A673 (cell line): ENCODE results near the gene CDT1. TPM values are rescaled to one million over a fixed set of nuclear protein-coding genes. Genes with fewer than 3 reads are reported as not detected.

ENCODE experiments used
- Bru-seq: library from RNA; stranded (reverse); fragments of 400-500 nt; gene quantifications from one replicate; lab custom pipeline; 2021; lab: Mats Ljungman, UMichigan
- BruChase-seq, 2 experiments: library from RNA; stranded (reverse); fragments of 400-500 nt; gene quantifications; one replicate each; lab custom pipeline; 2021; lab: Mats Ljungman, UMichigan
- BruUV-seq: library from RNA; stranded (reverse); fragments of 400-500 nt; replicated peaks from 2 replicates; lab custom pipeline; 2021; lab: Mats Ljungman, UMichigan
- CTCF ChIA-PET: fragments of 300-600 bp; sonication (Branson Sonifier 250); formaldehyde crosslinking; loops from one replicate; lab custom pipeline; 2022; ENCODE audit warnings: antibody characterized with exemption; lab: Charles Lee
- POLR2A ChIA-PET: fragments of 300-600 bp; sonication (Branson Sonifier 250); formaldehyde crosslinking; loops from one replicate; lab custom pipeline; 2022; ENCODE audit warnings: antibody characterized with exemption; ENCODE audit not compliant: low non-redundant PET; lab: Charles Lee
- DNase-seq: peaks from one replicate; pipeline ENCODE4 v3.0.0-alpha.2; 2015; ENCODE audit warnings: low spot score
- H3K27ac ChIP-seq: fragments of 200-600 bp; sonication (generic); 2 replicates; pipeline ENCODE4 v1.5.1; 2016; ENCODE audit warnings: mixed run types, low read depth, mild to moderate bottlenecking, mixed read lengths, antibody characterized with exemption, low read length; ENCODE audit not compliant: poor library complexity, severe bottlenecking
- H3K27me3 ChIP-seq: fragments of 200-600 bp; sonication (generic); replicated peaks from 2 replicates; pipeline ENCODE4 v1.6.1; 2017; ENCODE audit warnings: mixed run types, low read depth, mild to moderate bottlenecking, mixed read lengths, antibody characterized with exemption, low read length; ENCODE audit not compliant: insufficient read depth, poor library complexity
- H3K36me3 ChIP-seq: fragments of 200-600 bp; sonication (generic); 2 replicates; pipeline ENCODE4 v1.6.1; 2016; ENCODE audit warnings: mixed run types, mild to moderate bottlenecking, mixed read lengths, antibody characterized with exemption, low read length; ENCODE audit not compliant: insufficient read depth, poor library complexity, severe bottlenecking
- H3K4me1 ChIP-seq: fragments of 200-600 bp; sonication (generic); 2 replicates; pipeline ENCODE4 v1.6.1; 2017; ENCODE audit warnings: mixed run types, mild to moderate bottlenecking, mixed read lengths, antibody characterized with exemption, low read length; ENCODE audit not compliant: insufficient read depth, poor library complexity, severe bottlenecking
- H3K4me3 ChIP-seq: fragments of 200-600 bp; sonication (generic); 2 replicates; pipeline ENCODE4 v1.5.1; 2016; ENCODE audit warnings: low read depth, mixed run types, mild to moderate bottlenecking, mixed read lengths, low read length; ENCODE audit not compliant: poor library complexity, severe bottlenecking
- H3K9me3 ChIP-seq: fragments of 200-600 bp; sonication (generic); 2 replicates; pipeline ENCODE4 v1.6.1; 2016; ENCODE audit warnings: mixed run types, low read depth, mild to moderate bottlenecking, mixed read lengths, antibody characterized with exemption, low read length; ENCODE audit not compliant: poor library complexity, severe bottlenecking
- EZH2 ChIP-seq: fragments of 200-600 bp; sonication (generic); IDR thresholded peaks from 2 replicates; pipeline ENCODE4 v1.6.1; 2017; ENCODE audit warnings: borderline replicate concordance, low read depth, mild to moderate bottlenecking, mixed read lengths, antibody characterized with exemption, low read length; ENCODE audit not compliant: poor library complexity, severe bottlenecking
- intact Hi-C: fragments of 100-400 bp; cut with micrococcal nuclease; formaldehyde crosslinking; loops from one replicate; pipeline ENCODE4 v1.10.0; 2022; ENCODE audit not compliant: unreplicated experiment
- long read RNA-seq: library from polyadenylated mRNA; stranded (forward); transcript quantifications from one replicate; pipeline ENCODE4 v2.0.0, GENCODE V29; 2022
- total RNA-seq: library from RNA; stranded (reverse); gene quantifications from 2 replicates; pipeline ENCODE4 v1.2.3, GENCODE V29; 2021
- TF ChIP-seq, protein P1 (sequence below): fragments of 300-800, 200-600 bp; sonication (generic); conservative IDR thresholded peaks from 2 replicates; pipeline ENCODE4 v1.5.1; 2017; ENCODE audit warnings: low read depth, mild to moderate bottlenecking, antibody characterized with exemption, low read length, moderate library complexity, mixed read lengths

The CDT1 gene
- total RNA-seq (103 TPM in 2 replicates), Bru-seq, nascent RNA (percentile 72 among the genes with signal in this experiment), BruChase-seq, experiment 1, labeled RNA remaining after a 2-hour chase (percentile 85 among the genes with signal in this experiment), BruChase-seq, experiment 2, labeled RNA remaining after a 6-hour chase (percentile 90 among the genes with signal in this experiment)
- long read RNA-seq, transcript CDT1-201 (10 exons, 3,240 nt): major isoform, 132 of 190 reads
- long read RNA-seq, partial matches to known transcripts: 53 of 190 reads
- long read RNA-seq, other reads (novel, unspliced or antisense): 5 of 190 reads

DNA sequence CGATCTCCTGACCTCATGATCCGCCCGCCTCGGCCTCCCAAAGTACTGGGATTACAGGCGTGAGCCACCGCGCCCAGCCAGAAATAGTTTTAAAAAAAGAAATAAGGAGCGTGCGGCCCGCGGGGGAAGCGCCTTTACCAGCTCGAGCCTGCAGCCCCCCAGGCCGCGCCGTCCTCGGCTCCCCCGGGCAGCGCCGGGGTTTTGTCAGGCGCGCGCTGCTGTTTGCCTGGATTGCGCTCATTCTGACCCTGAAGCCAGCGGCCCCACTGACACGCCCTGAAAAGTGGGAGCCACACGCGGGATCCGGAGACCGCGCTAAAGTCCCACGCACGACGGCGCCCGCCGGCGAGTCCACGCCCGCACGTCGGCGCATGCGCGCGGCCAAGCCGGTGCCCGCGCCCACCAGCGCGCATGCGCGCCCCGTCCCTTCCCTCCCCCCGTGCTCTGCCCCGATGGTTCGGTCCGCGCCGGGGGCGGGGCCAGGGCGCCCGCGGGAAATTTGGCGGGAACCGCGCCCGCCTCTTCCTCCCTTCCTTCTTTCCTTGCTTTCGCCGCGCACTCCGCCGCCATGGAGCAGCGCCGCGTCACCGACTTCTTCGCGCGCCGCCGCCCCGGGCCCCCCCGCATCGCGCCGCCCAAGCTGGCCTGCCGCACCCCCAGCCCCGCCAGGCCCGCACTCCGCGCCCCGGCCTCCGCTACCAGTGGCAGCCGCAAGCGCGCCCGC, at the start of gene CDT1:
CDT1 (plus strand) TSS at position 526 of the 724 bp plus-strand sequence; CDS start at position 569, 43 bp downstream.
- peaks cover 15% of the 10 kb centered on the region for H3K4me1 ChIP-seq
- no peaks in the 10 kb centered on the region for H3K9me3 ChIP-seq
- H3K27ac ChIP-seq: peak within 1 kb of the TSS; percentile 92
- peak within 1 kb of the TSS; percentile 88 for H3K4me3 ChIP-seq
- no TSS peak for BruUV-seq
- H3K36me3 ChIP-seq: peaks cover 41% of the 10 kb centered on the region
- DNase-seq: peak; percentile 89
- H3K27me3 ChIP-seq: no peaks in the 10 kb centered on the region
- ChIA-PET POLR2A (interaction anchor here (0.5 to 0.6 kb wide), 3 partner anchors 10 to 27 kb away, joined by 3 to 13 read pairs (median 6); no protein-coding TSS in a partner anchor), CTCF (interaction anchor here (0.7 to 1.0 kb wide), 2 partner anchors 33 to 66 kb away, joined by 4 read pairs; no protein-coding TSS in a partner anchor)
- TF ChIP-seq, protein P1, sequence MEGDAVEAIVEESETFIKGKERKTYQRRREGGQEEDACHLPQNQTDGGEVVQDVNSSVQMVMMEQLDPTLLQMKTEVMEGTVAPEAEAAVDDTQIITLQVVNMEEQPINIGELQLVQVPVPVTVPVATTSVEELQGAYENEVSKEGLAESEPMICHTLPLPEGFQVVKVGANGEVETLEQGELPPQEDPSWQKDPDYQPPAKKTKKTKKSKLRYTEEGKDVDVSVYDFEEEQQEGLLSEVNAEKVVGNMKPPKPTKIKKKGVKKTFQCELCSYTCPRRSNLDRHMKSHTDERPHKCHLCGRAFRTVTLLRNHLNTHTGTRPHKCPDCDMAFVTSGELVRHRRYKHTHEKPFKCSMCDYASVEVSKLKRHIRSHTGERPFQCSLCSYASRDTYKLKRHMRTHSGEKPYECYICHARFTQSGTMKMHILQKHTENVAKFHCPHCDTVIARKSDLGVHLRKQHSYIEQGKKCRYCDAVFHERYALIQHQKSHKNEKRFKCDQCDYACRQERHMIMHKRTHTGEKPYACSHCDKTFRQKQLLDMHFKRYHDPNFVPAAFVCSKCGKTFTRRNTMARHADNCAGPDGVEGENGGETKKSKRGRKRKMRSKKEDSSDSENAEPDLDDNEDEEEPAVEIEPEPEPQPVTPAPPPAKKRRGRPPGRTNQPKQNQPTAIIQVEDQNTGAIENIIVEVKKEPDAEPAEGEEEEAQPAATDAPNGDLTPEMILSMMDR: no peak
- TF ChIP-seq EZH2: no peak
- intact Hi-C loops: no loop called here

DNA sequence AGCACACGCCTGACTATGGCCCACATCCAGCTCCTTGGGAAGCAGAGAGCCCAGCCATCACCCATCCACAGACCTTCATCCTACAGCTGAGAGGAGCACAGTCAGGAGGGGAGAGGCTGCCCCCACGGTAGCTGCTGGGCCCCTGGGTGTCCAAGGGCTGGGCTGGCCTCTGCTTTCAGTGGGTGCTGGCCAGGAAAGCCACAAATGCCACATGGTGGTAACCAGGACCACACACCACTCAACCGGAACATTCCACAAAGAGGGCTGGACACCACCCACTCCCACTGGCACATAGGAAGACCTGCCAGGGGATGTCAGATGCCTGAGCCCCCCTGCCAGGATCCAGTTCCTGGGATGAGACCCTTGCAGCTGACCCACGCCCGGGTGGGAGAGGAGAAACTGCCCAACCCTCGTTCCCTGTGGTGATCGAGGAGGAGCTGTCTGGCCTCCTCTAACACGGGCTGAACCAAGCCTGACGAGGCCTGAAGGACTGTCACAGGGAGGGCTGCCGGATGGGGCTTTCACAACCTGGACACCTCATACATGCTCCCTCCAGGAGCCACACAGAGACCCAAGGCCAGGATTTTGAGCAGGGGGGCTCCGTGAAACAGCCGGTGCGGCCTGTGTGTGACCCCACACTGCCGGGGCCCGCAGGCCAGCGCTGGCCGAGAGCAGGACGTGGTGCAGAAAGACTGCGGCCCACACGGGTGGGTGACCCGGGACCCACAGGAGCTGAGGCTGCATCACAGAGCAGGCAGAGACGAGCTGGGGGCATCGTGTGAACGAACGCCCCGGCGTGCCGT, 49.3 kb upstream of the CDT1 start:
- TF ChIP-seq EZH2: no peak
- TF ChIP-seq, protein P1: no peak
- no peaks in the 10 kb centered on the region for H3K9me3 ChIP-seq
- DNase-seq: no peak
- ChIA-PET POLR2A (no interaction called here), CTCF (interaction anchor here (0.5 to 1.4 kb wide), 3 partner anchors 17 to 269 kb away, joined by 3 to 9 read pairs (median 8); no protein-coding TSS in a partner anchor)
- H3K27me3 ChIP-seq: no peaks in the 10 kb centered on the region
- H3K27ac ChIP-seq: peak overlapping the region; percentile 54
- intact Hi-C loops: loop anchor here (10.0 kb wide), 1 partner anchor 460 kb away; the partner anchor contains the start of gene ZNF778
- H3K4me3 ChIP-seq: no peak overlapping the region
- H3K36me3 ChIP-seq: no peaks in the 10 kb centered on the region
- BruUV-seq: no TSS peak
- H3K4me1 ChIP-seq: no peaks in the 10 kb centered on the region
